ENCODE measurements around the gene GPANK1. TPM values are rescaled to one million over a fixed set of nuclear protein-coding genes. Genes with fewer than 3 reads are reported as not detected.

GPANK1 gene
- total and polyA plus RNA-seq, 10 donors = 12.4 to 21.3 (median 17.4) TPM

- TF ChIP-seq POLR2AphosphoS5 (IDR thresholded peaks at IDR 0.05) (no peak), POLR2A (IDR thresholded peaks at IDR 0.05) (no peak), CTCF (IDR thresholded peaks at IDR 0.05 in 8 of 11, conservative IDR thresholded peaks at IDR 0.05 in 3 of 11) (no peak)
- Histone ChIP-seq H3K9me3 (no peaks in the 10 kb centered on the region), H3K27me3 (replicated peaks in 1 of 7) (no peaks in the 10 kb centered on the region), H3K36me3 (peaks cover 11 to 68% (median 42%) of the 10 kb centered on the region in 6 donors), H3K4me1 (peaks cover 16 to 72% (median 47%) of the 10 kb centered on the region in 6 donors), H3K4me3 (peak overlapping the region; percentile 70 to 87 (median 73)), H3K27ac (peak overlapping the region; percentile 95 to 100 (median 98))
- intact Hi-C loops (cut with DNase I; ENCODE audit: low total_unique reads) = no loop called here
- WGBS, 5 donors = 3 to 4% (median 4%) methylated on average over 28 to 29 of the region's 29 CpGs
- no peak for DNase-seq
Observed at GRCh38 chr6:31651602-31652191, 13.1 kb downstream of the GPANK1 start.

GRCh38 chr6:31645325-31645724 is 19.5 kb downstream of the GPANK1 start:
- no peak for DNase-seq
- Histone ChIP-seq H3K4me1 (peaks cover 0 to 21% (median 10%) of the 10 kb centered on the region in 6 donors), H3K27me3 (replicated peaks in 1 of 7) (no peaks in the 10 kb centered on the region), H3K27ac (no peak overlapping the region), H3K4me3 (no peak overlapping the region), H3K36me3 (peaks cover 15 to 100% (median 99%) of the 10 kb centered on the region in 6 donors), H3K9me3 (no peaks in the 10 kb centered on the region)
- TF ChIP-seq CTCF (IDR thresholded peaks at IDR 0.05 in 8 of 11, conservative IDR thresholded peaks at IDR 0.05 in 3 of 11) (no peak), POLR2A (IDR thresholded peaks at IDR 0.05) (no peak), POLR2AphosphoS5 (IDR thresholded peaks at IDR 0.05) (peak in 1 of 3 donors; percentile 22)
- intact Hi-C loops (cut with DNase I; ENCODE audit: low total_unique reads) = no loop called here
- WGBS, 5 donors = 95 to 100% (median 98%) methylated on average over 9 of the region's 9 CpGs

GRCh38 chr6:31643818-31644454 is 20.9 kb downstream of the GPANK1 start:
- intact Hi-C loops (cut with DNase I; ENCODE audit: low total_unique reads) = no loop called here
- WGBS, 5 donors = 90 to 95% (median 91%) methylated on average over 6 to 17 of the region's 17 CpGs
- Histone ChIP-seq H3K4me1 (peaks cover 0 to 18% (median 2%) of the 10 kb centered on the region in 6 donors), H3K4me3 (no peak overlapping the region), H3K9me3 (no peaks in the 10 kb centered on the region), H3K27me3 (replicated peaks in 1 of 7) (no peaks in the 10 kb centered on the region), H3K36me3 (peaks cover 15 to 100% (median 100%) of the 10 kb centered on the region in 6 donors), H3K27ac (no peak overlapping the region)
- no peak for DNase-seq
- TF ChIP-seq POLR2AphosphoS5 (IDR thresholded peaks at IDR 0.05) (peak in 1 of 3 donors; percentile 59), POLR2A (IDR thresholded peaks at IDR 0.05) (no peak), CTCF (IDR thresholded peaks at IDR 0.05 in 8 of 11, conservative IDR thresholded peaks at IDR 0.05 in 3 of 11) (no peak)

Measured in spleen (tissue), 11 donors.